Skeletal muscle satellite cell (primary cell): ENCODE results near the gene LRRC53.

Source experiments
- H3K27me3 ChIP-seq: 2 replicates; pipeline ENCODE4 v1.7.0; 2013; ENCODE audit warnings: low read length; ENCODE audit not compliant: control insufficient read depth, insufficient read depth
- H3K36me3 ChIP-seq: 2 replicates; pipeline ENCODE4 v1.7.0; 2013; ENCODE audit warnings: mild to moderate bottlenecking, control low read depth, low read length; ENCODE audit not compliant: insufficient read depth
- H3K4me1 ChIP-seq: 2 replicates; pipeline ENCODE4 v1.7.0; 2013; ENCODE audit warnings: low read length; ENCODE audit not compliant: control insufficient read depth, insufficient read depth
- H3K4me2 ChIP-seq: 2 replicates; pipeline ENCODE4 v1.7.0; 2013; ENCODE audit warnings: mild to moderate bottlenecking, low read length
- H3K4me3 ChIP-seq: 2 replicates; pipeline ENCODE4 v1.7.0; 2013; ENCODE audit warnings: low read length
- H3K9ac ChIP-seq: 2 replicates; pipeline ENCODE4 v1.7.0; 2013; ENCODE audit warnings: mild to moderate bottlenecking, low read depth, low read length, moderate library complexity
- H3K9me3 ChIP-seq: replicated peaks from 2 replicates; pipeline ENCODE4 v1.7.0; 2013; ENCODE audit warnings: mild to moderate bottlenecking, control low read depth, low read length

Gene LRRC53

GRCh38 chr1:74464037-74464436, 48.4 kb downstream of the LRRC53 start:
- no peak overlapping the region for H3K9ac ChIP-seq
- H3K4me3 ChIP-seq: no peak overlapping the region
- no peaks in the 10 kb centered on the region for H3K27me3 ChIP-seq
- H3K9me3 ChIP-seq: no peaks in the 10 kb centered on the region
- no peaks in the 10 kb centered on the region for H3K36me3 ChIP-seq
- H3K4me2 ChIP-seq: no peak overlapping the region
- H3K4me1 ChIP-seq: no peaks in the 10 kb centered on the region

DNA sequence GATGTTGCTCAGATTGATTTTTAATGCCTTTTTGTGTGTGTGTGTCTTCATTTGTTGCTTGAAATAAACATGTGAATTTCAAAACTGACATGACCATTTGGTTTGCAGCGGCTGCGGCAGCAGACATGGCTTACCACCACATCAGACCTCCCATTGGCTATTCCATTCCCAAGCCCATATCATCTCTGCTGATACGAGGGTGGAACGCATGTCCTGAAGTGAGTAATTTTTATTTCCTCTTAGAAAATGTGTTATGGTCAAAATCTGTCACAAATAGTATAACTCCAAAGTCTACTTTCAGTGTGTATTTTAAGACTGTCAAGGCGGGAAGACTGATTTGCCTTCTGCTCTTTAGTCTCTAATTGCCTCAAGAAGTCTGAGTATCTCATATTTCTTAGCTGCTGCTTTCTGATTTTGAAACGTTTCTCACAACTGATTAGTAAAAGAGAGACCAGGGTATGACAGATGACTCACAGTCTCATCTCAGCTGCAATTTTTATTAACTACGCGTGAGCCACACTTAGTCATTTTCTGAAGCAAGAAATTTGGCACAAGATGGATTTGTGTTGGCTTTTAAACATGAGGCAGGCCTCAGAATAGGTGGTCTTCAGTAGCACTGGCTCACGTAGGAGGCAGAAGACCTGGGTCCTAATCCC, 49.0 kb downstream of the LRRC53 start:
- H3K36me3 ChIP-seq: no peaks in the 10 kb centered on the region

GRCh38 chr1:74457253-74457652, 55.2 kb downstream of the LRRC53 start:
- Histone ChIP-seq H3K9me3 (no peaks in the 10 kb centered on the region), H3K4me3 (no peak overlapping the region), H3K9ac (no peak overlapping the region), H3K36me3 (no peaks in the 10 kb centered on the region), H3K4me1 (no peaks in the 10 kb centered on the region), H3K27me3 (no peaks in the 10 kb centered on the region), H3K4me2 (no peak overlapping the region)

More for the DNA sequence above, 49.0 kb downstream of the LRRC53 start:
- Histone ChIP-seq H3K9ac (no peak overlapping the region), H3K4me2 (no peak overlapping the region), H3K4me1 (no peaks in the 10 kb centered on the region), H3K4me3 (no peak overlapping the region), H3K9me3 (no peaks in the 10 kb centered on the region), H3K27me3 (no peaks in the 10 kb centered on the region)

DNA sequence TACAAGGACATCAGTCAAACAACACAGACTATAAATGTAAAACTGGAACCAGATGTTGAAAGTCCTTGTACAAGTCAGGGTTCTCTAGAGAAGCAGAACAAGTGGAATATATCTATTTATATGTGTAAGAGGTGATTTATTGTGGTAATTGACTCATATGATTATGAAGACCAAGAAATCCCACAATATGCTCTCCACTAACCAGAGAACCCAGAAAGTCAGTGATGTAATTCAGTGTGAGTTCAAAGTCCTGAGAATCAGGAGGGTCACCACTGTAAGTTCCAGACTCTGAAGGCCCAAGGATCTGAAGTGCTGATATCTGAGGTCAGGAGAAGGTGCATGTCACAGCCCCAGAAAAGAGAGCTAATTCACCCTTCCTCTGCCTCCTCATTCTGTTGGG, 57.0 kb downstream of the LRRC53 start:
- H3K27me3 ChIP-seq: no peaks in the 10 kb centered on the region
- H3K4me2 ChIP-seq: no peak overlapping the region
- no peaks in the 10 kb centered on the region for H3K36me3 ChIP-seq
- H3K4me1 ChIP-seq: no peaks in the 10 kb centered on the region
- no peak overlapping the region for H3K4me3 ChIP-seq
- H3K9me3 ChIP-seq: no peaks in the 10 kb centered on the region
- H3K9ac ChIP-seq: no peak overlapping the region

GRCh38 chr1:74453277-74453676, 59.1 kb downstream of the LRRC53 start:
- no peak overlapping the region for H3K4me2 ChIP-seq
- no peaks in the 10 kb centered on the region for H3K36me3 ChIP-seq
- H3K9ac ChIP-seq: no peak overlapping the region
- H3K27me3 ChIP-seq: no peaks in the 10 kb centered on the region
- H3K4me3 ChIP-seq: no peak overlapping the region
- H3K9me3 ChIP-seq: no peaks in the 10 kb centered on the region
- no peaks in the 10 kb centered on the region for H3K4me1 ChIP-seq

DNA sequence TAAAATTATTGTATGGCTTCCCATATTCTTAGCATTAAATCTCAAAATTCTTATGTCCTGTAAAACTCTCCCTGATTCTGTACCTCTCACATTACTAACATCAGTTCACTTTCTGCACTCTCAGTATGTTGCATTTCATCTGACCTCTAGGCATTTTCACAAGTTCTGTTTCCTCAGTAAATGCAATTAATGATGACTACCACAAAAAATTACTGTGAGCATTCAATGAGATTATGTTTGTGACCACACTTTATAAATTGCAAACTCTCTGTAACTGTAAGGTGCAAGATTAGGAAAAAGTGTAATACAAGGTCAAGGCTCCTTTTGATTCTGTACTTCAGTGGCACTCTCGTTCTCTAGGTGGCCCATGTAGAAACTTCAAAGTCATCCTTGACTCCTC, 60.4 kb downstream of the LRRC53 start:
- H3K27me3 ChIP-seq: no peaks in the 10 kb centered on the region
- H3K9me3 ChIP-seq: no peaks in the 10 kb centered on the region
- no peak overlapping the region for H3K4me2 ChIP-seq
- no peak overlapping the region for H3K9ac ChIP-seq
- no peaks in the 10 kb centered on the region for H3K4me1 ChIP-seq
- H3K4me3 ChIP-seq: no peak overlapping the region
- H3K36me3 ChIP-seq: no peaks in the 10 kb centered on the region

GRCh38 chr1:74437035-74437434, 75.4 kb downstream of the LRRC53 start:
- Histone ChIP-seq H3K4me3 (no peak overlapping the region), H3K27me3 (no peaks in the 10 kb centered on the region), H3K36me3 (no peaks in the 10 kb centered on the region), H3K4me2 (no peak overlapping the region), H3K9ac (no peak overlapping the region), H3K4me1 (no peaks in the 10 kb centered on the region), H3K9me3 (no peaks in the 10 kb centered on the region)

DNA sequence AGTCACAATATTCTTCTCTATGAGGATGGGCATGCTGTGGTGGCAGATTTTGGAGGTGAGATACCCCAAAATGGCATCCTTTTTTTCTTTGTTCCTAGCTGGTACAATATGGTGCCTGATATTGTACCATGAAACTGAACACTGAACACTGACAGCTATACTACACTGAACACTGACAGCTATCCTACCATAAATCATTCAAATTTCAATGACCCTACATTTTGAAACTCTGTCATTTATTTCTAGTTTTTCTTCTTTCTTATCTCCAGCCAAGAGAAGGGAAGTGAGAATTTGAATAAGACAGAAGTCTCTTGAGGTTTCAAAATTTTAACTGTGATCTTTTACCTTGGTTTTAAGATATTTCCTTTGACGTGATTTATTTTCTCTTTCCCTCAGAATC, 76.3 kb downstream of the LRRC53 start:
- Histone ChIP-seq H3K27me3 (no peaks in the 10 kb centered on the region), H3K4me3 (no peak overlapping the region), H3K36me3 (no peaks in the 10 kb centered on the region), H3K9me3 (no peaks in the 10 kb centered on the region), H3K4me1 (no peaks in the 10 kb centered on the region), H3K4me2 (no peak overlapping the region), H3K9ac (no peak overlapping the region)

DNA sequence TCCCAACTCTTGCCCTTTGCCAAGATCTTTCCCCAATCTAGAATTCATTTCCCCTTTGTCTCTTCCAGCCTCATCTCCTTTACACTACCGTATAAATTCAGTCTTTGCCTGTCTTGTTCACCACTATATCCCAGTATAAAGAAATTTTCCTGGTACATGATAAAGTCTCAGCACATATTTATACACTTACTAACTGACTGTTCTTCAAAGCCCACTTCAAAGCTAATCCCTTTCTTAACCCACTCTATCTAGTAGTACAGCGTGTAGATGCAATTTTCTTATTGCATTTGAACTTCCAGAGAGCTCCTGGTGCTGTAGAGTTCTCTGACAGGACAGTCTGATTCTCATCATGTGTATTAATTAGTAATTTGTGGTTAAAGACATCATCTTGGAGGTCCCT, 78.1 kb downstream of the LRRC53 start:
- no peaks in the 10 kb centered on the region for H3K36me3 ChIP-seq
- no peaks in the 10 kb centered on the region for H3K4me1 ChIP-seq
- H3K27me3 ChIP-seq: no peaks in the 10 kb centered on the region
- H3K4me2 ChIP-seq: no peak overlapping the region
- H3K4me3 ChIP-seq: no peak overlapping the region
- no peak overlapping the region for H3K9ac ChIP-seq
- H3K9me3 ChIP-seq: no peaks in the 10 kb centered on the region

GRCh38 chr1:74432325-74432724, 80.1 kb downstream of the LRRC53 start:
- Histone ChIP-seq H3K4me1 (no peaks in the 10 kb centered on the region), H3K27me3 (no peaks in the 10 kb centered on the region), H3K9ac (no peak overlapping the region), H3K9me3 (no peaks in the 10 kb centered on the region), H3K4me2 (no peak overlapping the region), H3K4me3 (no peak overlapping the region), H3K36me3 (no peaks in the 10 kb centered on the region)

GRCh38 chr1:74431531-74431930, 80.9 kb downstream of the LRRC53 start:
- Histone ChIP-seq H3K4me3 (no peak overlapping the region), H3K9ac (no peak overlapping the region), H3K27me3 (no peaks in the 10 kb centered on the region), H3K9me3 (no peaks in the 10 kb centered on the region), H3K4me2 (no peak overlapping the region), H3K4me1 (no peaks in the 10 kb centered on the region), H3K36me3 (no peaks in the 10 kb centered on the region)

DNA sequence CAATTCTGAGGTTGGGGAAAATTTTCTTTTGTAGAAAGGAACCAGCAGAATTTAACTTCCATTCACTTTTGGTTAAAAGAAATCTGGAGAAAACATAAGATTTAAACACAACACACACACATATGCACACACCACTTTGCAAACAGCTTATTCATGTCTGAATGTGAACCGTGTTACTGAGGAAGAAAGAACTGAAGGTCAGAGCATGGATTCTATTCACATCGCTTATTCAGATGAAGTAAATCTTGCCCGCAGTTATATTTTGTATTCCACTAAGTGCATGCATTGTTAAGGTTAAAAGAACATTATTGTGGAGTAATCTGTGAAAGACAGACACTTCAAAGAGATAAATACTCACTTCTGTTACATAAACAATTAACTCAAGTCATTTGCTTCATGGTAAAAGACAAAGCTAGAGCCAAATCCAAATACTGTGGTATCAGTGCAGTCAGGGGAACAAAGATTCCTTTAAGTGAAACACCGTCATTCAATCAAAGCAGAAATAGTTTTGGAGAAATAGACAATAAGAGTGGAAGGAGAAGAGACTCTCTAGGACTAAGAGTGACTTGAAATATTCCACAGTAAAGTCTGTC, 82.0 kb downstream of the LRRC53 start:
- Histone ChIP-seq H3K36me3 (no peaks in the 10 kb centered on the region), H3K9me3 (no peaks in the 10 kb centered on the region)

More for the DNA sequence above, 82.0 kb downstream of the LRRC53 start:
- Histone ChIP-seq H3K4me3 (no peak overlapping the region), H3K4me2 (no peak overlapping the region), H3K9ac (no peak overlapping the region), H3K4me1 (no peaks in the 10 kb centered on the region), H3K27me3 (no peaks in the 10 kb centered on the region)
